ENCODE results near the gene LEMD2. TPM values are rescaled to one million over a fixed set of nuclear protein-coding genes. Genes with fewer than 3 reads are reported as not detected.

The LEMD2 gene
- polyA plus RNA-seq, 1 donor, result 33.2 TPM

GRCh38 chr6:33794910-33795623 lies 6.1 kb upstream of the LEMD2 start:
- DNase-seq (ENCODE audit: low read depth), result no peak

GRCh38 chr6:33792981-33793380 lies 4.1 kb upstream of the LEMD2 start:
- DNase-seq (ENCODE audit: low read depth), result no peak

GRCh38 chr6:33791620-33792019 lies 2.7 kb upstream of the LEMD2 start:
- DNase-seq (ENCODE audit: low read depth), result no peak

DNA sequence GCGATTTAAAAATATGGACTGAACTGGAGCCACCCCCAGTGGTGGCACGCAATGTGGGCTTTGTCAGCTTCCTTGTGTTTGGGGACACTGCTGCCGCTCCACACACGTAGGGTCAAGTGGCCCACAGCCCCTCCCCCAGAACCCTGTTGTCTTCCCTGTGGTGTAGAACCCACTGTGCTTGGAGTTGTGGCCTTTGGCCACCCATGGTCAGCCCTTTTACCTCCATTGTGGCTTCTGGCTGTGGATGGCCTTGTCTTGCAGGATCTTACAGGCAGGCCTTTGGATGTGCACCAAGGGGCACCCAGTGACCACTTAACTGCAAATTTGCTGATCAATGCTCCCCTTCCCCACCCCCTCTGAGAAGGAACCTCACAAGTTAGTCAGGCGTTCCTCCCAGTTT lies 2.0 kb upstream of the LEMD2 start:
- DNase-seq (ENCODE audit: low read depth), result no peak

- DNase-seq (ENCODE audit: low read depth), result no peak
Observed at GRCh38 chr6:33790379-33790778, 1.4 kb upstream of the LEMD2 start.

DNA sequence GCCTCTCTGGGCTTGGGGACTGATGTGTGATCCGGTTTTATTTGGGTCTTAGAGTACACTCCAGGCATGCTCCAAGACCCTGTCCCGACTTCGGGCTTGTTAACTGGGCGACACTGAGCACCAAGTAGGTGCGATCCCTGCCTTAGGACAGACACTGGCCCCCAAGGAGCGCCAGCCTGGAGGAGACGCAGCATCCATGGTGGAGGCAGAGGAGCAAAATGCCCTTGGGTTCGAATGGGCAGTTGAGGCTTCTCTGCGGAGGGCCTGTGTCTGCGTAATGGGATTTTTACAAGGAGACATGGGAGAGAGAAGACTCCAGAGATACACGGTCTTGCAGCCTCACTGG lies 593 bp upstream of the LEMD2 start:
- no peak for DNase-seq (ENCODE audit: low read depth)

- peak; percentile 67 for DNase-seq (ENCODE audit: low read depth)
Observed at GRCh38 chr6:33787954-33788693, 806 bp downstream of the LEMD2 start.

- DNase-seq (ENCODE audit: low read depth), result no peak
Observed at GRCh38 chr6:33787346-33787953, 1.5 kb downstream of the LEMD2 start.

DNA sequence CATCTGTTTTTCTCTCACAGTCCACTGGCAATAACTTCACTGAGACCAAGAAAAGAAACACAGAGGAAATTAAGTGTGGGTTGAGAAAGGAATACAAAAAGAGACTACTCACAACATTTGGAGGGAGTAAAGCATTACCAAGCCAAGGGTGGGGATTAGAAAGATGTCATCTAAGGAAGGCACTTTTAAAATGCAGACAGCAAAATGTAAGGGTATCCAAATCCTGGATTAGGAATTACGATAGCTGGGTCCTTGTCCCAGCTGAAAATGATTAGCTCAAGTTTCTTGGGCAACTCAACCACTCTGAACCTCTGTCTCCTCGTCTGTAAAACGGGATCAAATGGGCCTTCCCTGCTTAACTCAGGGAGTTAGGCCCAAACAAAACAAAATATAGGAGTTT lies 2.2 kb downstream of the LEMD2 start:
- DNase-seq (ENCODE audit: low read depth), result no peak

- DNase-seq (ENCODE audit: low read depth), result no peak
Observed at GRCh38 chr6:33785778-33786177, 3.2 kb downstream of the LEMD2 start.

DNA sequence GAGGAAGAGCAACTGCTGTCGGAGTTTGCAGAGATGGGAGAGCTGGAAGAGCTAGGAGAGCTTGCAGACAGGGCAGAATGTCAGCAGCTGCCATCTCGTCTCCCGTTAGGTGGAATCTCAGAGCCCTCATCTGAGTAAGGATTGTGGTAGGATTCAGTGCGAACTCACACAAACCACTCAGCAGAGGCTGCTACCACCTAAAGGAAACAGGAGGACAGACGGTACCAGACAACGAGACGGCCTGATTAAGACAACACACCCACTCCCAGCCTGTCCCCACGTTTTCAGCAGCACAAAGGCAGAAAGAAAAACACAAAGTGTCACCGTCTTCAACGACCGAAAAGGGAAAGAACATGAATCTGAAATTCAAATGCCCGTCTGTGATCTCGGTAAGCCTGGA lies 4.1 kb downstream of the LEMD2 start:
- no peak for DNase-seq (ENCODE audit: low read depth)

DNA sequence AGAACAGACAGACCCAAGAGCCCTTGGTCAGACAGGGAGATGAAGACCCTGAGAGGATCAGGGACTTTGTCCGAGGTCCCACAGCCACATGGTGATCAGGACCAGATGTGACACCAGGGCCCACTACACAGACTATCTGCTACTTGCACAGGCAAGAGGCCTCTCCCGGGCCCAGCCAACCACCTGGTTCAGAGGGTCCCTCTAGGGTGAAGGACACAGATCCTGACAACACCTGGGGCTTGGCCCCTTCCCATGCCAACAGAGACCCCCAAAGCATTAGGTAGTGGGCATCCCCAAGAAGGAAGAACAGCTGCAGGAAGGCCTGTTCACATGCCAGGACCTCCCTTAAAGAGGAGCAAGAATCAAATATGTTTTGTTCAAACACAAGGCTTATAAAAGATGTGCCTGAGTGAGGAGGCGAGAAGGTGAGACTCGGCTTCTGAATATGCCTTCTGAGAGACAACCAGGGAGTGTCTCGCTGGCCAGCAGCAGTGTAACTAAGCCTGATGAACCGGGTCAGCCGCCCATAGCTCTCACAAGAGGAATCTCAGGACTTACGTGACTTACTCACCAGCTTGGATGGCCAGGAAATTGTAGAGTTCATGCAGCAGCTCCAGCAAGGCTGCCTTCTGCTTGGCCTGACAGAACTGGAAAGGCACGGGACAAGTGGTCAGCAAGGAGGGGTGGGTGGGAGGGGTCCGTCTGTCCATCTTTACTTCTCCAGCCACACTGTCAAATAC lies 5.0 kb downstream of the LEMD2 start:
- DNase-seq (ENCODE audit: low read depth), result no peak

DNA sequence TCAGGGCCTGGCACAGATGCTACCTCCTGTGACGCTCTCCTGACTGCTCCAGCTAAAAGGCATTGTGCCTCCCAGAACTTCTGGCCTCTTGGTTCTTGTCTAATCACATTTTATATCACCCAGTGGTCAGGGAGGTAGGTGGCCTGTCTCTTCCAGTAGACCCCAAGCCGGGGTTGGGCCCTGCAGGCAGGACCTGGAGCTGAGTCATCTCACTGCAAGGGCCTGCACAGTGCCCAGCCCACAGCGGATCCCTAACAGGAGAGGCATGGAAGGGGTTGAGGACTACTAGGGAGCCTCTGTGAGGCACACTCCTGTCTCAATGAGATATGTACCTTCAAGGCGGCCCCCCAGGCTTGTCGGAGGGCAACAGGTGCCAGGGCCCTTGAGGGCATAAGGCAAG lies 6.4 kb downstream of the LEMD2 start:
- no peak for DNase-seq (ENCODE audit: low read depth)

- no peak for DNase-seq (ENCODE audit: low read depth)
Observed at GRCh38 chr6:33781131-33781975, 7.6 kb downstream of the LEMD2 start.

- no peak for DNase-seq (ENCODE audit: low read depth)
Observed at GRCh38 chr6:33779895-33780294, 9.0 kb downstream of the LEMD2 start.

GRCh38 chr6:33779290-33779689 lies 9.6 kb downstream of the LEMD2 start:
- no peak for DNase-seq (ENCODE audit: low read depth)

DNA sequence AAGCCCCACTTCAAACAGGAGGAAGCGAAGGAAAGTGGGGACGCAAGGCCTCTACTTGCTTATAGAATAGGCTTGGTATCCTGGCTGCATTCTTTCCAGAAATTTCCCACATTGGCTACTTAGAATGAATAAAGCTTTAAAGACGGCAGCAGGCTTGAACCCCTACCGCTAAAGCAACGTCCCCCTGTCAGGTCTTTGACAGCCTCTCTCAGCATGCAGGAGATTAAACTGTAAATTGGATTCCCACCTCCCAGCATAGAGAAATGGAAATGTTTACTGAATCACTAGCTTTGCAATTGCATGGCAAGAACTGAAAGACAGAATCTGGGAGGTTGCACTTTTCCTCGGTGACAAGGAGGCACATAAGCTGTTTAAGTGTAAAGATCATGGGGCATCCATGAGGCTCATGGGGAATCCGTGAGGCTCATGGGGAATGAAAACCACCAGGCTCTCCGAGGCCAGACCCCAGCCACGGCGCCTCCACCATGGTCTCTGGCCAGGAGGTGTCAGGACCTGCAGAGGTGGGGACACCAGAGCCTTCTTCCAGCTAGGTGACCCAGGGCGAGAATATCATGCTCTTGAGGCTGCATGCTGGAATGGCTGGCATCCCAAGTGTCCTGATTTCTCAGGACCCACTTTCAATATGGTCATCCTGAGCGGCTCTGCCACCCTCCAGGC lies 10.3 kb downstream of the LEMD2 start:
- no peak for DNase-seq (ENCODE audit: low read depth)

DNA sequence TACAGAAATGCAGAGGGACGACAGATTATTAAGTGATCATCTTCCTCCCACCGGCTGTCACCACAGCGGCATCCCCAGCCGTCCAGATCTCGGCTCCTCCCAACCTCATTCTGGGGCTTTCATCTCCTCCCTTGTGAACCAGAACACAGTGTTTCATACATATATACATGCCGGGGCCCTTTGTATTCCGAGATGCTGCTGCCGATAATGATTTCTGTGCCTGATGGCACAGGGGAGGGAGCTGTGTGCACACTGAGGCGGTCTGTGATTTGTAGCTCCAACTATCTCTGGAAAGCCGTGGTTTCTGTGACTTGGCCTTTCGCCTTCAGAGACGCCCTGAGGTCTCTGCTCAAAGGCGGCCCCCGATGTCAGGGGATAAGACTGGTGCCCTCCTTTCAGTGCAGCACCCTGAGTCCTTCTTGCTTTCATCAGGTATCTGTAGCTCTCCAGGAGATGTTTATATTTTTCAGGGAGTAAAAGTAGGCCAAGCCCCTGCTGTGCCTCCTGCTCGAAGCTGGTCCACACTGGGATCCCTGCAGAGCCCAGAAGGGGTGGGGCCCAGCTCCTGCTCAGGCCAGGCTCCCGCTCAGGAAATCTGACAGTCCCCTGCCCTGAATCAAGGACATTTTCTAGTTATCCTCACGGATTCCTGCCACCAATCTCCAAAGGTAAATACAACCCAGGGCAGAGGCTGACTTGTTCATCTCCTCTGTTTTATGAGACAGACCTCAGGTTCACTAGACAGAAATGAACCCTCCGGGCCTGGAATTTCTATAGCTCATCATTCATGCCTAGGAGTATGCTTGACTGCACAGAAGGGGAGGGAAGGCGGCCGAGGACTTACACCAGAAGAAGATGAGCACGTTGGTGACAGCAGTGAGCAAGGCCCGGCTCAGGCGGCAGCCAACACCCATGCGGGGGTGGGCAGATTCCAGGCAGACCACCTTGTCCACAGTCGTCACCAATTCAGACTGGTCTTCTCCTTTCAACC lies 11.2 kb downstream of the LEMD2 start:
- no peak for DNase-seq (ENCODE audit: low read depth)

DNA sequence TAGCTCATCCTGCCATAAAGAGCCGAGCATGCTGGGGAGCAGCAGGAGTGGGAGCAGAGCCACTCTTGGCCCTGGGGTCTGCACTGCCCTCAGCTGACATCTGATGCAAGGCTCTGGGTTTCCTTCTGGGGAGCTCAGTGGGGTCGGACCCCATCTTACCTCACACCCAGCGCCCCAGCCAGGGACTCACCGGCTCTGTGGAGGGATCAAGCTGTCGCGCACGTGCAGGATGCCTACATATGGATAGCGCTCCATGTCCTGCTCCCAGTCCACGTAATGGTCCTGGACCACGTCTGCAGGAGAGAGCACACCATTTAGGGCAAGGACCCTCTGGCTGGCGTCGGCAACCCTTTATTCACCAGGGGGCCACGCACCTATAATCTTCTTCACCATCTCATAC lies 12.2 kb downstream of the LEMD2 start:
- DNase-seq (ENCODE audit: low read depth), result no peak

DNA sequence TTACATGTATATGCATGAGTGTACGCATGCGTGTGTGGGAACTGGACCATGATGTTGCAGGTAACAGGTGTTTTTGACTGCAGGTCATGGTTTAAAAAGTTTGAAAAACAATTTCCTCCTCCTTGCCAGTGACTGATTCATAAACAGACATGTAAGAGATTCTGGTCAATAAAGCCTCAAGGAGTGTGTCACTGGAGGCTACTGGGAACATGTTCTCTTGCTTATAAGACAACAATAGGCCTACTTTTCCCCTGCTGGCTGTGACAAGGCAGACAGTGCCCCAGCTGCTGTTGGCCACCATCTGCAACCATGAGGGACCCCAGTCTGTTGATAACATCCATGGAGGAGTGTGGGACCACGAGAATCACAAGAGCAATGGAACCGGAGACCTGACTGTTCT lies 12.7 kb downstream of the LEMD2 start:
- no peak for DNase-seq (ENCODE audit: low read depth)
